NB4 (cell line): ENCODE data around the gene CDKAL1.

Source experiments
- DNase-seq: peaks from one replicate; pipeline ENCODE4 v3.0.0; 2010; ENCODE audit warnings: low read depth
- H3K4me3 ChIP-seq: one replicate; pipeline ENCODE4 v1.5.1; 2011; ENCODE audit warnings: mild to moderate bottlenecking, low read depth, low read length, moderate library complexity
- CTCF ChIP-seq: IDR thresholded peaks from one replicate; pipeline ENCODE4 v1.5.1; 2012; ENCODE audit warnings: low read depth, low read length
- MAX ChIP-seq: IDR thresholded peaks from 2 replicates; pipeline ENCODE4 v1.6.1; 2011; ENCODE audit warnings: low read depth, low read length
- MYC ChIP-seq: IDR thresholded peaks from 2 replicates; pipeline ENCODE4 v1.6.1; 2011; ENCODE audit warnings: low read depth, low read length
- POLR2A ChIP-seq: IDR thresholded peaks from 2 replicates; pipeline ENCODE4 v1.6.1; 2011; ENCODE audit warnings: mild to moderate bottlenecking; ENCODE audit not compliant: insufficient read length; ENCODE audit errors: extremely low read depth

CDKAL1 gene

DNA sequence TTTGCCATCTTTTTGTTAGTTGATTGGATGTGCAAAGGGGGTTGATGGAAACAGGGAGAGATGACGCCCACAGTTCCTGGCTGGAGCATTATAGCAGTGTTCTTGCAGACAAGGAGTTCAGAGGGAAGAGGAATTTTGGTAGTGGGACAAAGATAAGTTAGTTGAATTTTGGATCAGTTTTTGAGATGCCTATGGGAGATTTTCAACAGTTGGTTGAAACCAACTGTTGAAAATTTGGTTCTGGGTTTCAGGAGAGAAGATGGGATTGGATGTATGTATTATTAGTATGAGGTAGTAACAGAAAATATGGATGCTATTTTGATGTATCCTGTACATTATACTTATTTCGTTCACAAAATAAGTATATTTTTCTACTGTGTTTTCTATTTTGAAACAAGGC is 274.2 kb downstream of the CDKAL1 start:
- no peak for DNase-seq
- TF ChIP-seq CTCF (no peak), MYC (no peak), MAX (no peak), POLR2A (no peak)
- H3K4me3 ChIP-seq, result no peak overlapping the region

- DNase-seq, result no peak
- no peak for TF ChIP-seq CTCF
- TF ChIP-seq MAX, result no peak
- no peak overlapping the region for H3K4me3 ChIP-seq
Observed at GRCh38 chr6:20808924-20809323, 274.7 kb downstream of the CDKAL1 start.

- no peak for DNase-seq
- H3K4me3 ChIP-seq, result no peak overlapping the region
- TF ChIP-seq CTCF (no peak), MAX (no peak), MYC (no peak), POLR2A (no peak)
Observed at GRCh38 chr6:20810727-20811108, 276.5 kb downstream of the CDKAL1 start.

DNA sequence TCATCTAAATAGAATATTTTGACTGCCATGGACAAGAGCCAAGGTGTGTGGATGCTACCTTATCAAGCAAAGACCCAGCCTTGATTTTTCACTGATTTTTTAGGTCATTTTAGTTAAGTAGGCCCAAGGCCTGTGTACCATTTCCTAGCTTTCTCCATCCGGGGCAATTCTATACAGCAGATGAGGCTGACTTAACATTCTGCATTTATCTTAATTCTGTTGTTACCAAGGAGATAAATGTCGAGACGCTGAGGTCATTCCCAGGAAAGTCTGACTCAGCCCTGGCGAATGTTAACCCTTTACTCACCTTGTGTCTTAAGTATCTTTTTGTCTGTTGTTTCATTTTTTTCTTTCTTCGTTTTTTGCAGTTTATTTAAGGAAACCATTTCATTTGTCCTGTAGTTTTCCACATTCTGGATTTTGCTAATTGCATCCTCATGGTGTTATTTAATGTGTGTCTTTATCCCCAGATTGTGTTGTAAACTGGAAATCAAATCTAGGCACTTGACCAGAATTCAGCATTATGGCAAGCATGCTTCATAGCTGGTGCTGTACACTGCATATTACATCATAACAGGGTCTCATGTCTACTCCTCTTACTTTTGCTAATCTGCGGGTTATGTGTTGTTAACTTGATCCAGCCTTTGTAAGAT is 277.0 kb downstream of the CDKAL1 start:
- DNase-seq, result no peak
- H3K4me3 ChIP-seq, result no peak overlapping the region
- TF ChIP-seq POLR2A, result no peak
- TF ChIP-seq MYC, result no peak
- TF ChIP-seq CTCF, result no peak
- no peak for TF ChIP-seq MAX

DNA sequence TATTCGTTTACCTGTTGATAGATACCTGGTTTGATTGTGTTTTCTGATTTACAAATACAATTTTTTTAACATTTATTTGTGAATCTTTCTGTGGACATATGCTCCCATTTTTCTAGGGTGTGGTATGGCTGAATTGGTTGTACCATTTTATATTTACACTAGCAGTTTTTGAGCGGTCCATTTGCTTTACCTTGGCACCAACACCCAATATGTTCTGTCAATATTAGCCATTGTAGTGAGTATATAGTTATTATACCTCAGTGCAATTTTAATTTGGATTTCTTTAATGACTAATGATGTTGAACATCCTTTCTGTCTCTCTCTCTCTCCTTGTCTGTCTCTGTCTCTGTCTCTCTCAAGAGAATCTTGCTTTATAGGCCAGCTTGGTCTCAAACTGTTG is 278.5 kb downstream of the CDKAL1 start:
- no peak for DNase-seq
- no peak overlapping the region for H3K4me3 ChIP-seq
- TF ChIP-seq MAX, result no peak
- TF ChIP-seq MYC, result no peak
- no peak for TF ChIP-seq POLR2A
- TF ChIP-seq CTCF, result no peak

DNA sequence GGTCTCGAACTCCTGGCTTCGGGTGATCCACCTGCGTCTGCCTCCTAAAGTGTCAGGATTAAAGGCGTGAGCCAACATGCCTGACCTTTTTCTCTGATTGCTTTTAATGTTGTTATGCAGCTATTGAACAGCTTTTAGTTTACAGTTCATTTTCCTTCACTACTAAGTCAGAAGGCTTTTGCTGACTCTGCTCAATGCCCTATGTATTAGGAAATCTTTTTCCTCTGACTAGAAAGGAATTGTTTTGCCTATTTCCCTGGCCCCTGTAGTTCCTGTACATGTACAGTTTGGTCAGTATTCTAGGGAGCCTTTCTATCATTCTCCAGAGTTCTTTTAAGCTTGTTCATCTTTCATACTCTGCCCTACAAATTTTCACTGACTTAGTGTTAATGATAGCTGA is 280.2 kb downstream of the CDKAL1 start:
- TF ChIP-seq CTCF (no peak), MYC (no peak), POLR2A (no peak), MAX (no peak)
- no peak for DNase-seq
- H3K4me3 ChIP-seq, result no peak overlapping the region
